Measurements from ENCODE around the gene OLFM1. TPM values are rescaled to one million over a fixed set of nuclear protein-coding genes. Genes with fewer than 3 reads are reported as not detected.
A peak's percentile ranks its signal among the peaks of the same experiment; 100 is the strongest.

Gene OLFM1
- total RNA-seq, 1 donor from 2014 or later: 12.5 TPM

GRCh38 chr9:135084881-135085760, 2.3 kb upstream of the OLFM1 start:
- DNase-seq (no peak), ATAC-seq (no peak)
- intact Hi-C loops (cut with micrococcal nuclease): loop anchor here (5.0 to 10.0 kb wide), 2 partner anchors 257 to 330 kb away; no protein-coding TSS in a partner anchor

- DNase-seq (peak; percentile 86), ATAC-seq (peak; percentile 80)
- intact Hi-C loops (cut with micrococcal nuclease): loop anchor here (5.0 to 10.0 kb wide), 2 partner anchors 256 to 329 kb away; no protein-coding TSS in a partner anchor
Measured at GRCh38 chr9:135085830-135086546, 1.5 kb upstream of the OLFM1 start.

- intact Hi-C loops (cut with micrococcal nuclease): loop anchor here (5.0 to 10.0 kb wide), 2 partner anchors 255 to 328 kb away; no protein-coding TSS in a partner anchor
- DNase-seq: no peak
- ATAC-seq: peak; percentile 10
Measured at GRCh38 chr9:135086597-135087488, 625 bp upstream of the OLFM1 start.

GRCh38 chr9:135087899-135088347, 455 bp downstream of the OLFM1 start:
- DNase-seq (peak; percentile 44), ATAC-seq (no peak)
- intact Hi-C loops (cut with micrococcal nuclease): loop anchor here (5.0 to 10.0 kb wide), 2 partner anchors 254 to 327 kb away; no protein-coding TSS in a partner anchor

- no peak for DNase-seq
- intact Hi-C loops (cut with micrococcal nuclease): loop anchor here (5.0 to 10.0 kb wide), 2 partner anchors 254 to 326 kb away; no protein-coding TSS in a partner anchor
- no peak for ATAC-seq
Measured at GRCh38 chr9:135088348-135088978, 995 bp downstream of the OLFM1 start.

GRCh38 chr9:135088979-135089847, 1.7 kb downstream of the OLFM1 start:
- intact Hi-C loops (cut with micrococcal nuclease): loop anchor here (5.0 to 10.0 kb wide), 2 partner anchors 253 to 326 kb away; no protein-coding TSS in a partner anchor
- no peak for DNase-seq
- no peak for ATAC-seq

- intact Hi-C loops (cut with micrococcal nuclease): no loop called here
- no peak for ATAC-seq
- no peak for DNase-seq
Measured at GRCh38 chr9:135090081-135090480, 2.6 kb downstream of the OLFM1 start.

- DNase-seq (no peak), ATAC-seq (no peak)
- intact Hi-C loops (cut with micrococcal nuclease): no loop called here
Measured at GRCh38 chr9:135090547-135090946, 3.1 kb downstream of the OLFM1 start.

- intact Hi-C loops (cut with micrococcal nuclease): no loop called here
- DNase-seq (no peak), ATAC-seq (no peak)
Measured at GRCh38 chr9:135091545-135091944, 4.1 kb downstream of the OLFM1 start.

- DNase-seq (no peak), ATAC-seq (no peak)
- intact Hi-C loops (cut with micrococcal nuclease): no loop called here
Measured at GRCh38 chr9:135093111-135093510, 5.6 kb downstream of the OLFM1 start.

GRCh38 chr9:135093911-135094584, 6.6 kb downstream of the OLFM1 start:
- ATAC-seq (no peak), DNase-seq (no peak)
- intact Hi-C loops (cut with micrococcal nuclease): no loop called here

GRCh38 chr9:135095470-135096407, 8.3 kb downstream of the OLFM1 start:
- intact Hi-C loops (cut with micrococcal nuclease): no loop called here
- DNase-seq: no peak

GRCh38 chr9:135096408-135096895, 9.0 kb downstream of the OLFM1 start:
- ATAC-seq (no peak), DNase-seq (no peak)
- intact Hi-C loops (cut with micrococcal nuclease): no loop called here

More at GRCh38 chr9:135095470-135096407, 8.3 kb downstream of the OLFM1 start:
- no peak for ATAC-seq

- intact Hi-C loops (cut with micrococcal nuclease): no loop called here
- DNase-seq (peak; percentile 61), ATAC-seq (peak; percentile 33)
Measured at GRCh38 chr9:135098400-135099105, 11.1 kb downstream of the OLFM1 start.

GRCh38 chr9:135099574-135099973, 12.1 kb downstream of the OLFM1 start:
- no peak for DNase-seq
- no peak for ATAC-seq

More at GRCh38 chr9:135099574-135099973, 12.1 kb downstream of the OLFM1 start:
- intact Hi-C loops (cut with micrococcal nuclease): no loop called here

Data from left ventricle myocardium superior (tissue), 1 donor.